Measurements from ENCODE around the gene SENP8.
"Not testable (repeated sequence)": the region's sequence is repeated elsewhere in the genome, so short reads cannot be mapped to it uniquely, and the experiment has no call there.

Gene SENP8

GRCh38 chr15:72155635-72156616 is 37.7 kb downstream of the SENP8 start:
- peak; percentile 71 for DNase-seq (ENCODE audit: low read depth)

GRCh38 chr15:72156928-72157327 is 38.7 kb downstream of the SENP8 start:
- no peak for DNase-seq (ENCODE audit: low read depth)

- no peak for DNase-seq (ENCODE audit: low read depth)
Observed at GRCh38 chr15:72160696-72161245, 42.6 kb downstream of the SENP8 start.

- no peak for DNase-seq (ENCODE audit: low read depth)
Observed at GRCh38 chr15:72161361-72162132, 43.3 kb downstream of the SENP8 start.

GRCh38 chr15:72162569-72162968 is 44.4 kb downstream of the SENP8 start:
- no peak for DNase-seq (ENCODE audit: low read depth)

- no peak for DNase-seq (ENCODE audit: low read depth)
Observed at GRCh38 chr15:72163719-72164118, 45.5 kb downstream of the SENP8 start.

- DNase-seq (ENCODE audit: low read depth) = no peak
Observed at GRCh38 chr15:72166716-72167417, 48.7 kb downstream of the SENP8 start.

- DNase-seq (ENCODE audit: low read depth) = no peak
Observed at GRCh38 chr15:72167445-72167844, 49.2 kb downstream of the SENP8 start.

- DNase-seq (ENCODE audit: low read depth) = no peak
Observed at GRCh38 chr15:72168131-72168807, 50.1 kb downstream of the SENP8 start.

- DNase-seq (ENCODE audit: low read depth) = no peak
Observed at GRCh38 chr15:72168808-72169190, 50.6 kb downstream of the SENP8 start.

GRCh38 chr15:72169236-72169920 is 51.2 kb downstream of the SENP8 start:
- no peak for DNase-seq (ENCODE audit: low read depth)

GRCh38 chr15:72169921-72170611 is 51.9 kb downstream of the SENP8 start:
- DNase-seq (ENCODE audit: low read depth) = no peak

GRCh38 chr15:72170691-72171090 is 52.5 kb downstream of the SENP8 start:
- DNase-seq (ENCODE audit: low read depth) = no peak

- not testable (repeated sequence) for DNase-seq (ENCODE audit: low read depth)
Observed at GRCh38 chr15:72171978-72172377, 53.8 kb downstream of the SENP8 start.

- DNase-seq (ENCODE audit: low read depth) = no peak
Observed at GRCh38 chr15:72172796-72173195, 54.6 kb downstream of the SENP8 start.

- DNase-seq (ENCODE audit: low read depth) = no peak
Observed at GRCh38 chr15:72173401-72173800, 55.2 kb downstream of the SENP8 start.

- no peak for DNase-seq (ENCODE audit: low read depth)
Observed at GRCh38 chr15:72173864-72174550, 55.8 kb downstream of the SENP8 start.

- DNase-seq (ENCODE audit: low read depth) = no peak
Observed at GRCh38 chr15:72174551-72175165, 56.5 kb downstream of the SENP8 start.
